HepG2 (cell line): ENCODE data around the gene BRAF. TPM values are rescaled to one million over a fixed set of nuclear protein-coding genes. Genes with fewer than 3 reads are reported as not detected.

ENCODE experiments used
- CSRNP2 ChIP-seq: sonication (generic); formaldehyde crosslinking; conservative IDR thresholded peaks from 2 replicates; pipeline ENCODE4 v1.8.0; 2022; ENCODE audit warnings: low read depth, missing genetic modification reagents
- FOXO1 ChIP-seq: sonication (generic); formaldehyde crosslinking; IDR thresholded peaks from 2 replicates; pipeline ENCODE4 v1.4.0; 2020; ENCODE audit warnings: missing genetic modification reagents
- HDAC6 ChIP-seq: fragments of 200-600 bp; sonication (generic); IDR thresholded peaks from 2 replicates; pipeline ENCODE4 v1.7.0; 2017; ENCODE audit warnings: mild to moderate bottlenecking, antibody characterized with exemption, low read length, low read depth
- HOXA5 ChIP-seq: sonication (generic); formaldehyde crosslinking; IDR thresholded peaks from 2 replicates; pipeline ENCODE4 v1.4.0; 2020; ENCODE audit warnings: missing genetic modification reagents
- ONECUT2 ChIP-seq: sonication (generic); formaldehyde crosslinking; IDR thresholded peaks from 2 replicates; pipeline ENCODE4 v1.4.0; 2020; ENCODE audit warnings: missing genetic modification reagents
- PHF20 ChIP-seq: sonication (generic); formaldehyde crosslinking; IDR thresholded peaks from 2 replicates; pipeline ENCODE4 v1.5.0; 2020; ENCODE audit warnings: mild to moderate bottlenecking, missing genetic modification reagents
- POLR2G ChIP-seq: fragments of 200-400 bp; formaldehyde crosslinking; IDR thresholded peaks from 2 replicates; pipeline ENCODE4 v1.6.1; 2018; ENCODE audit warnings: mild to moderate bottlenecking, low read depth, low read length, moderate library complexity
- SETDB1 ChIP-seq: sonication (generic); formaldehyde crosslinking; IDR thresholded peaks from 2 replicates; pipeline ENCODE4 v1.5.1; 2020; ENCODE audit warnings: missing genetic modification reagents, mild to moderate bottlenecking, borderline replicate concordance
- SP140L ChIP-seq: sonication (generic); formaldehyde crosslinking; IDR thresholded peaks from 2 replicates; pipeline ENCODE4 v1.4.0; 2020; ENCODE audit warnings: missing genetic modification reagents, borderline replicate concordance
- SPEN ChIP-seq: sonication (generic); formaldehyde crosslinking; IDR thresholded peaks from 2 replicates; pipeline ENCODE4 v1.5.1; 2020; ENCODE audit warnings: low read depth, mild to moderate bottlenecking, missing genetic modification reagents
- TBL1XR1 ChIP-seq: fragments of 150-350 bp; IDR thresholded peaks from 2 replicates; pipeline ENCODE4 v1.6.1; 2014; ENCODE audit warnings: borderline replicate concordance, low read length; ENCODE audit not compliant: partially characterized antibody
- WIZ ChIP-seq: sonication (generic); formaldehyde crosslinking; IDR thresholded peaks from 2 replicates; pipeline ENCODE4 v1.5.1; 2020; ENCODE audit warnings: mild to moderate bottlenecking, missing genetic modification reagents
- ZMYM4 ChIP-seq: sonication (generic); formaldehyde crosslinking; IDR thresholded peaks from 2 replicates; pipeline ENCODE4 v1.8.1; 2023; ENCODE audit warnings: mild to moderate bottlenecking, missing genetic modification reagents
- ZNF326 ChIP-seq: sonication (generic); formaldehyde crosslinking; IDR thresholded peaks from 2 replicates; pipeline ENCODE4 v1.4.0; 2020; ENCODE audit warnings: missing genetic modification reagents, borderline replicate concordance
- ZNF367 ChIP-seq: sonication (generic); formaldehyde crosslinking; IDR thresholded peaks from 2 replicates; pipeline ENCODE4 v1.4.0; 2020; ENCODE audit warnings: missing genetic modification reagents, borderline replicate concordance
- ZNF607 ChIP-seq: sonication (generic); formaldehyde crosslinking; IDR thresholded peaks from 2 replicates; pipeline ENCODE4 v1.5.1; 2020; ENCODE audit warnings: missing genetic modification reagents, mild to moderate bottlenecking, borderline replicate concordance
- ZNF670 ChIP-seq: sonication (generic); formaldehyde crosslinking; IDR thresholded peaks from 2 replicates; pipeline ENCODE4 v1.8.0; 2022; ENCODE audit warnings: mild to moderate bottlenecking, missing genetic modification reagents, borderline replicate concordance
- ZNF7 ChIP-seq: IDR thresholded peaks from 2 replicates; pipeline ENCODE4 v1.6.1; 2016; ENCODE audit warnings: missing biosample characterization, missing genetic modification reagents
- ZNF749 ChIP-seq: sonication (generic); formaldehyde crosslinking; IDR thresholded peaks from 2 replicates; pipeline ENCODE4 v1.8.0; 2022; ENCODE audit warnings: mild to moderate bottlenecking, missing genetic modification reagents, moderate library complexity, borderline replicate concordance
- ZNF83 ChIP-seq: sonication (generic); formaldehyde crosslinking; IDR thresholded peaks from 2 replicates; pipeline ENCODE4 v1.4.0; 2020; ENCODE audit warnings: missing genetic modification reagents, mild to moderate bottlenecking, borderline replicate concordance
- polyA plus RNA-seq, 8 experiments: library from polyadenylated mRNA; depleted of rRNA in 3 of 8; stranded (reverse) in 7 of 8; unstranded in 1 of 8; fragments of >200 nt; fragmentation: Illumina TruSeq in 4 of 8; extraction: Trizol in 4 of 8; gene quantifications; 2 replicates each; pipeline versions ENCODE4 v1.2.1 to v1.2.3, GENCODE V29; 2011 to 2016; ENCODE audit warnings: low read depth in 4 of 8, missing spikeins in 1 of 8, mixed read lengths in 1 of 8; ENCODE audit not compliant: insufficient read depth in 1 of 8
- total RNA-seq, 5 experiments: library from RNA; depleted of rRNA; stranded (reverse); fragments of >200 nt; fragmentation: Illumina TruSeq; extraction: Trizol; gene quantifications; 2 replicates each; pipeline ENCODE4 v1.2.3, GENCODE V29; 2016; ENCODE audit warnings: low read depth in 1 of 5
- TF ChIP-seq, protein P1 (sequence below), 2 experiments: sonication (generic) in 1 of 2; formaldehyde crosslinking in 1 of 2; IDR thresholded peaks; 2 replicates each; pipeline versions ENCODE4 v1.4.0 to v1.6.1; 2018 to 2020; ENCODE audit warnings: missing genetic modification reagents in 2 of 2, borderline replicate concordance in 1 of 2, low read depth in 1 of 2, mild to moderate bottlenecking in 1 of 2, missing biosample characterization in 1 of 2
- TF ChIP-seq, protein P2 (sequence below): sonication (generic); formaldehyde crosslinking; IDR thresholded peaks from 2 replicates; pipeline ENCODE4 v1.4.0; 2020; ENCODE audit warnings: low read depth, mild to moderate bottlenecking, missing genetic modification reagents
- TF ChIP-seq, protein P3 (sequence below): sonication (generic); formaldehyde crosslinking; IDR thresholded peaks from 2 replicates; pipeline ENCODE4 v1.4.0; 2020; ENCODE audit warnings: missing genetic modification reagents
- TF ChIP-seq, protein P4 (sequence below): sonication (generic); formaldehyde crosslinking; IDR thresholded peaks from 2 replicates; pipeline ENCODE4 v1.5.0; 2020; ENCODE audit warnings: missing genetic modification reagents

The BRAF gene
- total and polyA plus RNA-seq, 2 of the 13 experiments (the other 11 are each of a cell fraction or from before 2014, with no cell fraction given), result 12.5 to 13.4 TPM

GRCh38 chr7:140924821-140925421 lies at the start of gene BRAF (continued):
- TF ChIP-seq, protein P1, sequence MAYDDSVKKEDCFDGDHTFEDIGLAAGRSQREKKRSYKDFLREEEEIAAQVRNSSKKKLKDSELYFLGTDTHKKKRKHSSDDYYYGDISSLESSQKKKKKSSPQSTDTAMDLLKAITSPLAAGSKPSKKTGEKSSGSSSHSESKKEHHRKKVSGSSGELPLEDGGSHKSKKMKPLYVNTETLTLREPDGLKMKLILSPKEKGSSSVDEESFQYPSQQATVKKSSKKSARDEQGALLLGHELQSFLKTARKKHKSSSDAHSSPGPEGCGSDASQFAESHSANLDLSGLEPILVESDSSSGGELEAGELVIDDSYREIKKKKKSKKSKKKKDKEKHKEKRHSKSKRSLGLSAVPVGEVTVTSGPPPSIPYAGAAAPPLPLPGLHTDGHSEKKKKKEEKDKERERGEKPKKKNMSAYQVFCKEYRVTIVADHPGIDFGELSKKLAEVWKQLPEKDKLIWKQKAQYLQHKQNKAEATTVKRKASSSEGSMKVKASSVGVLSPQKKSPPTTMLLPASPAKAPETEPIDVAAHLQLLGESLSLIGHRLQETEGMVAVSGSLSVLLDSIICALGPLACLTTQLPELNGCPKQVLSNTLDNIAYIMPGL (CRISPR knock-in tag; IDR thresholded peaks at IDR 0.05; ENCODE audit: borderline replicate concordance in 1 of 2, low read depth in 1 of 2), result 0 out of 4 replicates have a peak, but pooled peaks of 1 of the 2 experiments have one; percentile 46
- TF ChIP-seq POLR2G (0 out of 2 replicates have a peak, but pooled peaks have one; percentile 1), TBL1XR1 (no peak), ZNF749 (CRISPR knock-in tag) (no peak), SPEN (CRISPR knock-in tag) (no peak), ONECUT2 (no peak), ZNF7 (CRISPR knock-in tag) (no peak), HDAC6 (no peak), ZNF83 (CRISPR knock-in tag) (no peak), HOXA5 (CRISPR knock-in tag) (no peak), FOXO1 (CRISPR knock-in tag) (no peak), WIZ (no peak; the same call in 1 of the 2 replicates), ZNF367 (no peak), CSRNP2 (CRISPR knock-in tag) (no peak), PHF20 (CRISPR knock-in tag) (peak; percentile 59; the same call in 1 of the 2 replicates), ZNF607 (CRISPR knock-in tag) (no peak), SP140L (CRISPR knock-in tag) (0 out of 2 replicates have a peak, but pooled peaks have one; percentile 33), ZNF670 (CRISPR knock-in tag) (no peak), ZNF326 (CRISPR knock-in tag) (no peak), SETDB1 (CRISPR knock-in tag) (no peak), ZMYM4 (CRISPR knock-in tag) (peak; percentile 73)
- TF ChIP-seq, protein P2, sequence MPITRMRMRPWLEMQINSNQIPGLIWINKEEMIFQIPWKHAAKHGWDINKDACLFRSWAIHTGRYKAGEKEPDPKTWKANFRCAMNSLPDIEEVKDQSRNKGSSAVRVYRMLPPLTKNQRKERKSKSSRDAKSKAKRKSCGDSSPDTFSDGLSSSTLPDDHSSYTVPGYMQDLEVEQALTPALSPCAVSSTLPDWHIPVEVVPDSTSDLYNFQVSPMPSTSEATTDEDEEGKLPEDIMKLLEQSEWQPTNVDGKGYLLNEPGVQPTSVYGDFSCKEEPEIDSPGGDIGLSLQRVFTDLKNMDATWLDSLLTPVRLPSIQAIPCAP (CRISPR knock-in tag), result no peak
- TF ChIP-seq, protein P3, sequence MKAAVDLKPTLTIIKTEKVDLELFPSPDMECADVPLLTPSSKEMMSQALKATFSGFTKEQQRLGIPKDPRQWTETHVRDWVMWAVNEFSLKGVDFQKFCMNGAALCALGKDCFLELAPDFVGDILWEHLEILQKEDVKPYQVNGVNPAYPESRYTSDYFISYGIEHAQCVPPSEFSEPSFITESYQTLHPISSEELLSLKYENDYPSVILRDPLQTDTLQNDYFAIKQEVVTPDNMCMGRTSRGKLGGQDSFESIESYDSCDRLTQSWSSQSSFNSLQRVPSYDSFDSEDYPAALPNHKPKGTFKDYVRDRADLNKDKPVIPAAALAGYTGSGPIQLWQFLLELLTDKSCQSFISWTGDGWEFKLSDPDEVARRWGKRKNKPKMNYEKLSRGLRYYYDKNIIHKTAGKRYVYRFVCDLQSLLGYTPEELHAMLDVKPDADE (CRISPR knock-in tag), result no peak
- TF ChIP-seq, protein P4, sequence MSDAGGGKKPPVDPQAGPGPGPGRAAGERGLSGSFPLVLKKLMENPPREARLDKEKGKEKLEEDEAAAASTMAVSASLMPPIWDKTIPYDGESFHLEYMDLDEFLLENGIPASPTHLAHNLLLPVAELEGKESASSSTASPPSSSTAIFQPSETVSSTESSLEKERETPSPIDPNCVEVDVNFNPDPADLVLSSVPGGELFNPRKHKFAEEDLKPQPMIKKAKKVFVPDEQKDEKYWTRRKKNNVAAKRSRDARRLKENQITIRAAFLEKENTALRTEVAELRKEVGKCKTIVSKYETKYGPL, result no peak
